CD4-positive, alpha-beta T cell (primary cell): ENCODE data around the gene TMEM120A. TPM values are rescaled to one million over a fixed set of nuclear protein-coding genes. Genes with fewer than 3 reads are reported as not detected.

Source experiments
- ATAC-seq: fragments of 200-7000 bp; cut with Tn5 transposase; one replicate; pipeline ENCODE4 v1.10.0; 2022; ENCODE audit warnings: mild to moderate bottlenecking; ENCODE audit not compliant: poor library complexity
- CTCF ChIA-PET: fragments of 350-600 bp; sonication (Branson Sonifier 250); formaldehyde crosslinking; loops from one replicate; lab custom pipeline; 2021; ENCODE audit warnings: antibody characterized with exemption, inconsistent platforms; lab: Charles Lee
- POLR2A ChIA-PET: fragments of 350-600 bp; sonication (Branson Sonifier 250); formaldehyde crosslinking; loops from one replicate; lab custom pipeline; 2021; ENCODE audit warnings: antibody characterized with exemption, inconsistent platforms; lab: Charles Lee
- DNase-seq, 14 experiments: peaks; one replicate each; pipeline ENCODE4 v3.0.0-alpha.2; 2013 to 2020; ENCODE audit warnings: mixed read lengths in 2 of 14
- H3K27ac ChIP-seq, 2 donors: one replicate each; pipeline versions ENCODE4 v1.5.1 to v1.7.0; 2013; ENCODE audit warnings: low read length in 2 of 2, low read depth in 1 of 2, mild to moderate bottlenecking in 1 of 2
- H3K27me3 ChIP-seq, 2 experiments: 1 replicate in 1 of 2; 2 replicates in 1 of 2; pipeline versions ENCODE4 v1.6.1 to v1.7.0; 2013; ENCODE audit warnings: low read length in 2 of 2, control low read depth in 1 of 2, mild to moderate bottlenecking in 1 of 2, moderate library complexity in 1 of 2; ENCODE audit not compliant: insufficient read depth in 2 of 2, control insufficient read depth in 1 of 2
- H3K36me3 ChIP-seq: one replicate; pipeline ENCODE4 v1.6.1; 2013; ENCODE audit warnings: low read length, control low read depth; ENCODE audit not compliant: insufficient read depth
- H3K4me1 ChIP-seq: one replicate; pipeline ENCODE4 v1.6.1; 2013; ENCODE audit warnings: low read length, control low read depth; ENCODE audit not compliant: insufficient read depth
- H3K4me3 ChIP-seq: one replicate; pipeline ENCODE4 v1.5.1; 2013; ENCODE audit warnings: mild to moderate bottlenecking, low read length, moderate library complexity
- H3K9me3 ChIP-seq, 2 experiments: 1 replicate in 1 of 2; 2 replicates in 1 of 2; pipeline versions ENCODE4 v1.6.1 to v1.7.0; 2013; ENCODE audit warnings: low read length in 2 of 2, mild to moderate bottlenecking in 2 of 2, control low read depth in 1 of 2, moderate library complexity in 1 of 2; ENCODE audit not compliant: control insufficient read depth in 1 of 2, insufficient read depth in 1 of 2
- H3K27ac Mint-ChIP-seq: one replicate; pipeline ENCODE4 v1.8.0; 2020; ENCODE audit warnings: mixed read lengths
- H3K27me3 Mint-ChIP-seq: one replicate; pipeline ENCODE4 v1.8.0; 2021; ENCODE audit warnings: mixed read lengths
- H3K36me3 Mint-ChIP-seq: one replicate; pipeline ENCODE4 v1.8.0; 2021; ENCODE audit warnings: low read depth, mixed read lengths
- H3K4me1 Mint-ChIP-seq: one replicate; pipeline ENCODE4 v1.8.0; 2021; ENCODE audit warnings: low read depth, mixed read lengths
- H3K4me3 Mint-ChIP-seq: one replicate; pipeline ENCODE4 v1.8.0; 2020; ENCODE audit warnings: mild to moderate bottlenecking, mixed read lengths
- H3K9me3 Mint-ChIP-seq: one replicate; pipeline ENCODE4 v1.8.0; 2020; ENCODE audit warnings: mixed read lengths
- CTCF ChIP-seq: fragments of 200-600 bp; IDR thresholded peaks from one replicate; pipeline ENCODE4 v1.8.0; 2022; ENCODE audit warnings: antibody characterized with exemption, mild to moderate bottlenecking
- intact Hi-C, 2 experiments: fragments of 100-400 bp; cut with DNase I in 1 of 2; cut with micrococcal nuclease in 1 of 2; formaldehyde crosslinking; loops; one replicate each; pipeline versions ENCODE4 v1.15.1 to v1.9.0; 2023 to 2025; cut with DNase I, micrococcal nuclease
- total RNA-seq, 174 experiments: library from RNA in 2 of 174; stranded (reverse) in 2 of 174; gene quantifications; one replicate each; pipeline ENCODE4 v1.2.3 and lab custom pipeline; 2021 to 2026

The TMEM120A gene
- total RNA-seq, 2 experiments from 2014 or later: 10.0 to 10.8 TPM

- intact Hi-C loops: loop anchor here in 1 of 2 experiments (2.0 to 5.0 kb wide), 4 partner anchors 52 to 402 kb away; partner anchors contain the start of gene STYXL1
- peak overlapping the region; percentile 94 for H3K4me3 ChIP-seq
- DNase-seq: peak in 1 of 14 experiments; percentile 20
- no peak overlapping the region for H3K27ac ChIP-seq
- H3K36me3 ChIP-seq: no peaks in the 10 kb centered on the region
- H3K27me3 ChIP-seq: no peaks in the 10 kb centered on the region
- Mint-ChIP-seq H3K4me3 (peak overlapping the region; percentile 69), H3K4me1 (peaks cover 32% of the 10 kb centered on the region), H3K36me3 (peaks cover 19% of the 10 kb centered on the region), H3K9me3 (no peaks in the 10 kb centered on the region), H3K27ac (no peak overlapping the region), H3K27me3 (no peaks in the 10 kb centered on the region)
- no peak for ATAC-seq
- H3K9me3 ChIP-seq: no peaks in the 10 kb centered on the region
- TF ChIP-seq CTCF: no peak
- CTCF ChIA-PET: no interaction called here
- H3K4me1 ChIP-seq: peaks cover 26% of the 10 kb centered on the region
- POLR2A ChIA-PET: interaction anchor here (0.8 to 4.7 kb wide), 2 partner anchors 80 to 171 kb away, joined by 3 to 30 read pairs; partner anchors contain the start of gene POR
These were observed 667 bp upstream of the TMEM120A start for GRCh38 chr7:75995052-75995471.

- H3K36me3 ChIP-seq: no peaks in the 10 kb centered on the region
- TF ChIP-seq CTCF: no peak
- peak overlapping the region; percentile 94 for H3K4me3 ChIP-seq
- POLR2A ChIA-PET: interaction anchor here (0.9 to 4.7 kb wide), 3 partner anchors 66 to 116 kb away, joined by 3 to 30 read pairs (median 3); partner anchors contain the start of genes POR and RHBDD2
- intact Hi-C loops: loop anchor here (2.0 to 5.0 kb wide), 4 partner anchors 53 to 117 kb away; partner anchors contain the start of genes RHBDD2 (in 1 of the 2) and STYXL1 (in 1 of the 2)
- no peaks in the 10 kb centered on the region for H3K9me3 ChIP-seq
- no peaks in the 10 kb centered on the region for H3K9me3 Mint-ChIP-seq
- peak overlapping the region; percentile 73 for H3K4me3 Mint-ChIP-seq
- CTCF ChIA-PET: no interaction called here
- ATAC-seq (peak; percentile 6), DNase-seq (peak in 4 of 14 experiments; percentile 3 to 49 (median 36))
- no peaks in the 10 kb centered on the region for H3K27me3 Mint-ChIP-seq
- H3K36me3 Mint-ChIP-seq: peaks cover 23% of the 10 kb centered on the region
- no peaks in the 10 kb centered on the region for H3K27me3 ChIP-seq
- no peak overlapping the region for H3K27ac Mint-ChIP-seq
- H3K4me1 ChIP-seq: peaks cover 29% of the 10 kb centered on the region
- peaks cover 40% of the 10 kb centered on the region for H3K4me1 Mint-ChIP-seq
- peak overlapping the region in 1 of 2 donors; percentile 21 for H3K27ac ChIP-seq
These were observed 557 bp downstream of the TMEM120A start for GRCh38 chr7:75993689-75994387.

GRCh38 chr7:75992083-75992755, 2.2 kb downstream of the TMEM120A start:
- no peak for DNase-seq
- intact Hi-C loops: loop anchor here in 1 of 2 experiments (5.0 kb wide), 1 partner anchor 115 kb away; the partner anchor contains the start of gene RHBDD2
- no peaks in the 10 kb centered on the region for H3K9me3 Mint-ChIP-seq
- CTCF ChIA-PET: no interaction called here
- no peak overlapping the region for H3K4me3 Mint-ChIP-seq
- H3K27ac Mint-ChIP-seq: no peak overlapping the region
- ATAC-seq: no peak
- H3K4me3 ChIP-seq: no peak overlapping the region
- H3K4me1 Mint-ChIP-seq: peaks cover 34% of the 10 kb centered on the region
- H3K36me3 ChIP-seq: peaks cover 7% of the 10 kb centered on the region
- H3K27me3 Mint-ChIP-seq: no peaks in the 10 kb centered on the region
- no peak overlapping the region for H3K27ac ChIP-seq
- no peaks in the 10 kb centered on the region for H3K27me3 ChIP-seq
- H3K4me1 ChIP-seq: peaks cover 28% of the 10 kb centered on the region
- H3K9me3 ChIP-seq: no peaks in the 10 kb centered on the region
- H3K36me3 Mint-ChIP-seq: peaks cover 21% of the 10 kb centered on the region
- POLR2A ChIA-PET: interaction anchor here (0.8 to 4.7 kb wide), 2 partner anchors 55 to 77 kb away, joined by 3 to 30 read pairs; partner anchors contain the start of genes MDH2, POR and STYXL1
- no peak for TF ChIP-seq CTCF
